ENCODE results near the gene GDA.

Gene GDA

DNA sequence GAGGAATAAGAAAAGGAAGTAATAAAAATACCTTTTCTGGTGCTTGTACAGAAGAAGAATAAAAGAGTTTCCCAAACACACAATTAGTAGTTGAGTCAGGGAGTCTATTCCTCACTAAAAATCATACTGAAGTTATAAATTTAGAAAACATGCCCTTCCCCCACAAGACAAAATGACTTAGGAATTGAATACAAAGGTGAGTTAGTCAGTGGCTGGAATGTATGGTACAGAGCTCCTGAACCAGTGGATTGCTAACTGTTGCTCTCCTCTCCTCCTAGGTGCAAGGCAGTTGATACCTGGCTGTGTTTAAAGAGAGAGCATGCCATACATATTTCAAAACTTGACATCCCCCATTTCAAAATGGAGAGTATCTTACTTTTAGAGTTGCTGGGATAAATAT, 1.9 kb downstream of the GDA start:
- no peak for DNase-seq

DNA sequence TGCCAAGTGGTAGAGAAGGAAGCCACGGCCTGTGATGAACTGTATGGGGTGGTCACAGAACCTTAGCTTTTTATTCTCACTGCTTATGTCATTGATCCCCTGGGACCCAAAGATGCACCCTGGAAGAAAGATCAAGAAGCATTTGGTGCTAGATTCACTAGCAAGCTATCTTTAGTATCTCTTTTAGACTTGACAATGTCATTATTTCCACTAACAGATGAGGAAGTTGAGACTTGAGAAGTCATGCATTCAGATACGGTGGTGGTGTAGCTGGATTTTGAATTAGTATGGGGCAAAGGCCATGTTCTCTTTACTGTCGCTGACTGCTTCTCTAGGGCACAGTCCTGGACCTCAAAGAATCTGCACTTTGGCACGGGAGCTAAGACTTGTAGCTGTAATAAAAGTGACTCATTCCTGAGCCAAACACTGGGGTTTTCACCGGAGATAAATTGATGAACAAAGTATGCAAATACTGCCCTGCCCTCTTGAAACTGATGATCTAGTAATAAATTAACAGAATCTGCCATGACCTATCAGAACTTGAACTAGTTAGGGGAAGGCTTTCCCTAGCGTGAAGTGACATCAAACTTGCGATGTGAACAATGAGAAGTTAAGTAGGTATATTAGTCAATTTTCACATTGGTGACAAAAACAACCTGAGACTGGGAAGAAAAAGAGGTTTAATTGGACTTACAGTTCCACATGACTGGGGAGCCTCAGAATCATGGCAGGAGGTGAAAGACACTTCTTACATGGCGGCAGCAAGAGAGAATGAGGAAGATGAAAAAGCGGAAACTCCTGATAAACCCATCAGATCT, 5.4 kb downstream of the GDA start:
- DNase-seq: no peak

DNA sequence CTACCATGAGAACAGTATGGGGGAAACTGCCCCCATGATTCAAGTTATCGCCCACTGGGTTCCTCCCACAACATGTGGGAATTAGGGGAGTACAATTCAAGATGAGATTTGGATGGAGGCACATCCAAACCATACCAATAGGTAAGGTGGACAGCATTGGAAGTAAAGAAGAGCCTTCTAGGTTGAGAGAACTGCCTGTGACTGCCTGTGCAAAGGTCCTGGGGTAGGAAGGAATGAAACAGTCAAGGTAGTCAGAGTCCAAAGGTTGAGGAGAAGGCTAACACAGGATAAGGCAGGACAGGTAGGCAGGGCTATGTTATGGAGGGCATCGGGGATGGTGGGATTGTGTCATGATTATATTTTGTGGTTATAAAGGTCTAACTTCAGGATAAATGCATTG, 6.1 kb downstream of the GDA start:
- DNase-seq: no peak

DNA sequence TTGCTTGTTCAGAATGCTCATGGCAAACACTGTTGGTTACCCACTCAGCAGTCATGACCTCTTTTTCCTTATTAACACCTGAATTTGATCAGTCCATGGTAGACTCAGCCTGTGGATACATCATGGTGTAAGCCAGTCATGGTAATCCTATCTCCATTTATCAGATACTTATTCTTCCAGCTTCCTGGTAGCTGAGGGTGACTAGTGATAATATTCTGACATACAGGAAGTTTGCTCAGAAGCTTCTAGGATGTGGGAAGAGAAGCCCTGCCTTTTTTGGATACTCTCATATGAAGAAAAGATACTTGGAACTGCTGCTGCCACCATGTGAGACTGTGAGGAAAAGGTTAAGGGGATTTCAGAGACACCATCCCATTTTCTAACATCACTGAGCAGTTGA, 7.3 kb downstream of the GDA start:
- no peak for DNase-seq

DNA sequence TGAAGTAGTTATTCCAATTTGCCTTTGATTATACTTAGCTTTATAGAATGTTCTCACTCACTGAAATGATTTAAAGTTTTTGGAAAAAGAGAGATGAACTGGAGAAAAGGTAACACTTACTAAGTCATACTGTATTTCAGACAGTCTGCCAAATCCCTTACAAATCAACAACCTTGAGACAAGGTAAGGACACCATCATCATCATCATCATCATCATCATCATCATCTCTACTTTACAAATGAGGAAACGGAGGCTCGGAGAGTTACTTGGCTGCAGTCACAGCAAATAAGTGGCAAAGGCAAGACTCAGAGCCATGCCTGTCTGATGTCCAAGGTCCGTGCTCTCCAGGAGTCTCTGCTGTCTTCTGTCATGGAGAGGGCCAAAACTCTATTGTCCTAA, 9.4 kb downstream of the GDA start:
- no peak for DNase-seq

DNA sequence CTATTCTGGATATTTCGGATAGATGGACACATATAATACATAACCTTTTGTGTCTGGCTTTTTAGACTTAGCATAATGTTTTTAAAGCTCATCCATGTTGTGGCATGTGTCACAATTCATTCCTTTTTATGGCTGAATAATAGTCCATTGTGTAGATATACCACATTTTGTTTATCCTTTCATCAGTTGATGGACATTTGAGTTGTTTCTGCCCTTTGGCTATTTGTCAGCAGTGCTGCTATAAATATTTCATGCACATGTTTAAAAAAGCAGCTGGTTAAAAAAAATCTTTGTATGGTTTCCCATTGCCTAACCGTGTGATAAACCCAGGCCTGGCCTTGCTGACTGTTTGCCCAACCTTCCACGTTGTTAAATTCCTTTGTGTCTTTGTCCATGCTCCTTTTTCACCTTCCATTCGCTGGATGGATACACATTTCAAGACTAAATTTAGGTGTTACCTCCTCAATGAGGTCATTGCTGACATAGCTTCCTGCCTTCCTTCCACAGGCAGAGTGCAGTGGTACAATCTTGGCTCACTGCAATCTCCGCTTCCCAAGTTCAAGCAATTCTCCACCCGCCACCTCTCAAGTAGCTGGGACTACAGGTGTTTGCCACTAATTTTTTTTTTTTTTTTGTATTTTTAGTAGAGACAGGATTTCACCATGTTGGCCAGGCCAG, 11.3 kb downstream of the GDA start:
- DNase-seq: no peak

GRCh38 chr9:72165326-72165725, 16.1 kb downstream of the GDA start:
- no peak for DNase-seq

DNA sequence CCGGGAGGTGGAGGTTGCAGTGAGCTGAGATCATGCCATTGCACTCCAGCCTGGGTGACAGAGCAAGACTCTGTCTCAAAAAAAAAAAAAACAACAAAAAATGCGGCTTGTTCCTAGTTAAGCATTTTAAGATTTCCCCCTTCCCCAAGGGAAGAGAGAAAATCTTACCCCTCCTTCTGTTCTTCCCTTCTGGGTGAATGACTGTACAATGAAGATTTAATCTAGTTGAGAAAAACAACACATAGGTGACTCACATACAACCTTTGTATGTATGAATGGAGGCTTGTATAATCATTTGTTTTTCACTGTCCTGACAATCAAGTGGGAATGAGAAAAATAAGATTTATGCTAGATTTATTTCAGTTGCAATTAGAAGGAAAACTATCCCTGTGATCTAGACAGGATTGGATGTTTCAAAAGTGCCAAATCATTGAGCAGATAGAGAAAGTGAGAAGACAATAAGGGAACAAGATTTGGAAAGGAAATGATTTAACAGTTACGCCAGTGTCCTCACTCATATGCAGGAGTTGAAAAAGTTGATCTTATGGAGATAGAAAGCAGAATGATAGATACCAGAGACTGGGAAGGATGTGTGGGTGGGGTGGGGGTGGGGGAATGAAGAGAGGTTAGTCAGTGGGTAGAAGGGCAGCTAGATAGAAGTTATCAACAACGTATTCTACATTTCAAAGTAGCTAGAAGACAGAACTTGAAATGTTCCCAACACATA, 16.7 kb downstream of the GDA start:
- no peak for DNase-seq

DNA sequence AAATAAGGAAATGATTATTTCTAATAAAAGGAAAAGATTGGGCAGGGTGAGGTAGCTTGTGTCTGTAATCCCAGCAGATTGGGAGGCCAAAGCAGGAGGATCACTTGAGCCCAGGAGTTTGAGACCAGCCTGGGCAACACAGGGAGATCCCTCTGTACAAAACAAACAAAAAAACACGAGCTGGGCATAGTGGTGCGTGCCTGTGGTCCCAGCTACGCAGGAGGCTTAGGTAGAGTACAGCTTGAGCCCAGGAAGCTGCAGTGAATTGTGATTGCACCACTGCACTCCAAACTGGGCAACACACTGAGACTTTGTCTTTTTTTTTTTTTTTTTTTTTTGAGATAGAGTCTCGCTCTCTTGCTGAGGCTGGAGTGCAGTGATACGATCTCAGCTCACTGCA, 18.8 kb downstream of the GDA start:
- DNase-seq: no peak

DNA sequence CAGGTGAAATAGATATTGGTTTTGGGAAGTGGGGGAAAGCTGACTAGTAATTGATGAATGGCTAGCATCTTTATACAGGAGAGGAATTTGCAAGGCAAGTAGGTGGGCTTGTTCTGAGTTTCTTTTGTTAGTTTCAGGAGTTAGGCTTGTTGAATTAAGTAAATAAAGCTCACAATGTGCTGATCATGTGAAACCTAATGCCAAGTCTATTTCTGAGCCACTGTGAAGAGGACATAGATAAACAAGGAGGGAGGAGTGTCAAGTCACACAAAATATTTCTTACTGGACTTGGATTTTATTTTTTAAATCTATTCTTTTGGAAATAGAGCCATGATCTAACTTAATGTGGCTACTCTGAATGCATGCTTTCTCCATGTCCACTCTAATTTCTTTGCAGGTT, 19.9 kb downstream of the GDA start:
- DNase-seq: no peak

GRCh38 chr9:72173080-72173479, 23.8 kb downstream of the GDA start:
- DNase-seq: no peak

GRCh38 chr9:72185561-72185960, 36.3 kb downstream of the GDA start:
- DNase-seq: no peak

DNA sequence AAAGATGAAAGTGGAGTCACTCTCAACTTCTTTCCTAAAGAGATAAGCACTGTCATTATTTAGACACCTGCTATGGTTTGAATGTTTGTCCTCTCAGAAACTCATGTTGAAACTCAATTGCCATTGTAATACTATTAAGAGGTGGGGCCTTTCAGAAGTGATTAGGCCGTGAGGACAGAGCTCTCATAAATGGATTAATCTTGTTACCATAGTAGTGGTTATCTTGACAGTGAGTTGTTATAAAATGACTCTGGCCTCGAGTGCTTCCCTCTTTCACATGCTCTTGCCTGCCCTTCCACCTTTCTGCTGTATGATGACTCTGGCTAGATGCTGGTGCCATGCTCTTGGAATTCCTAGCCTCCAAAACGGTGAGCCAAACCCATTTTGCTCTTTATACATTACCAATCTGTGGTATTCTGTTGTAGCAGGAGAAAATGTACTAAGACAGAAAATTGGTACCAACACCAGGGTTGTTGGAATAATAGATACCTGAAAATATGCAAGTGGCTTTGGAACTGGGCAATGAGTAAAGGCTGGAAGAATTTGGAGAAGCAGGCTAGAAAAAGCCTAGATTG, 38.0 kb downstream of the GDA start:
- no peak for DNase-seq

GRCh38 chr9:72188232-72188631, 39.0 kb downstream of the GDA start:
- no peak for DNase-seq

GRCh38 chr9:72193478-72193881, 44.2 kb downstream of the GDA start:
- DNase-seq: no peak

- no peak for DNase-seq
Measured at GRCh38 chr9:72199238-72199637, 50.0 kb downstream of the GDA start.

DNA sequence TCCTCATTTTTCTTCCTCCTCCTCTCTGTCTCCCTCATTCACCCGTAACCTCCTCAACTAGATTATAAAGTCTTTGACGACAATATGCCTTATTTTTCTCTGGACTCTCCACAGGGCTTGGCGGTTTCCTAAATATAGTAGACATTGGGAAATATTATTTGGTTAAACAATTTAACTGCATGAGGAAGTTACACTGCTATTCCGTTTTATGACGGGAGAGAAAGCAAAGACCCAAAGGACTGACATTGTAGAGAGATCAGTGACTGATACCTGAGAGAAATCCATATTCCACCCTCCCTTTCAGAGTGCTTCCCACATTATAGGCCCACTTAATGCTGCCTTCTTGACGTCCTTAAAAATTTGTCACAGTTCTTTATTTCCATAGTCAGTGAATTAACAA, 51.2 kb downstream of the GDA start:
- DNase-seq: no peak

GRCh38 chr9:72202009-72202408, 52.8 kb downstream of the GDA start:
- no peak for DNase-seq

DNA sequence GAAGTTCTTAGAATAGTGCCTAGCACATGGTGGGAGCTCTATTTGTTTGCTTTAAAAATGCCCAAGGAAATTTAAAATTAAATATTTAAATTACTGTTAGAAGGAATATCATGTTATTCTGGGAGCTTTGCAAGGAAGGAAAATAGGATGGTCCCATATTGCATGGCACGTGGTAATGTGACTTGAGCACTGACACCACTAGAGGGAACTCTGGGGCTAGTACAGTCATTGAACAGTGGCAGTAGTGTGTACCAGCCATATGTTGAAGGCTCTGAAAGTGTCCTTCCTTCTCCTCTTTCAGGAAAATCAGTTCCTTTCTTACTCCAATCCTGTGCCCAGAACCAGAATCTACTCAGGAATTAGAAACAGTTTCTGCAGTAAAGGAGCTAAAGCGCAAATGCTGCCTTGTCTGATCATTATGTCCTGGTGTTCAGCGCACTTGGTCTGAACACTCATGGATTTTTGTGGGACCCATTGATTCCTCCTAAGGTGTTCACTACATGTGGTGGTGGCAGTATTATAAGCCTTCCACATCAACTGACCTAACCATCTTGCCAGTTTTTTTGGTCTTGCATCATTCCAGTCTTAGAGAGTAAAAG, 54.1 kb downstream of the GDA start:
- no peak for DNase-seq

GRCh38 chr9:72204062-72204461, 54.8 kb downstream of the GDA start:
- no peak for DNase-seq

- no peak for DNase-seq
Measured at GRCh38 chr9:72205513-72205912, 56.3 kb downstream of the GDA start.

- DNase-seq: no peak
Measured at GRCh38 chr9:72207278-72207677, 58.0 kb downstream of the GDA start.

DNA sequence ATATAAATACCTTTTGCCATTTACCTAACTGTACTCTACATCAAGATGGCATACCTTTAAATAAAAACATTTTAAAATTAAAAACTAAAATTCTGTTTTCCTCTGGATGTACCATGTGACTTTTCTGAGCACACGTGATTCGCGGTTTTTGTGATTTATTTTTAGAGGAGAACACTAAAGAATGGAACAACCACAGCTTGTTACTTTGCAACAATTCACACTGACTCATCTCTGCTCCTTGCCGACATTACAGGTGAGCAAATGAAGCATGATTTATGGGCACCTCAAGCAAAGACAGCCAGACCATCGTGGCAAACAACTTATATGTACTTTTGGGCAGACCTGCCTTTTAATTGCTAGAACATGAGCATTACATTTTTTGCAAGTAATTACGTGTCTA, 61.3 kb downstream of the GDA start:
- no peak for DNase-seq
